HEK293 (cell line): Measurements from ENCODE around the gene GRB7.

Experiments used
- CTCF ChIA-PET: fragments of 350-600 bp; formaldehyde crosslinking; extraction: SDS; loops from one replicate; lab custom pipeline; 2021; ENCODE audit warnings: antibody characterized with exemption; lab: Yijun Ruan, JAX
- POLR2A ChIA-PET: fragments of 300-600 bp; formaldehyde crosslinking; extraction: SDS; loops from one replicate; lab custom pipeline; 2020; ENCODE audit warnings: antibody characterized with exemption, inconsistent platforms; lab: Yijun Ruan, JAX
- H3K27ac ChIP-seq: fragments of 200-500 bp; sonication (Bioruptor generic); 2 replicates; pipeline ENCODE4 v1.5.1; 2014; ENCODE audit warnings: low read depth, low read length, control low read depth, inconsistent platforms; ENCODE audit errors: extremely low read depth
- H3K36me3 ChIP-seq, 2 experiments: fragments of 200-500 bp in 1 of 2; sonication (Bioruptor generic) in 1 of 2; 1 replicate in 1 of 2; 2 replicates in 1 of 2; pipeline ENCODE4 v1.5.1; 2014 to 2017; ENCODE audit warnings: inconsistent platforms in 2 of 2, low read length in 2 of 2; ENCODE audit not compliant: control insufficient read depth in 2 of 2, insufficient read depth in 1 of 2
- H3K4me1 ChIP-seq: fragments of 200-500 bp; sonication (Bioruptor generic); 2 replicates; pipeline ENCODE4 v1.5.1; 2014; ENCODE audit warnings: mild to moderate bottlenecking, low read length, inconsistent platforms; ENCODE audit not compliant: control insufficient read depth, insufficient read depth
- H3K4me3 ChIP-seq: 2 replicates; pipeline ENCODE4 v1.5.1; 2011; ENCODE audit warnings: low read depth, mild to moderate bottlenecking, control low read depth, low read length, moderate library complexity
- H3K9me3 ChIP-seq: fragments of 200-500 bp; sonication (Bioruptor generic); 2 replicates; pipeline ENCODE4 v1.5.1; 2014; ENCODE audit warnings: low read depth, low read length, inconsistent platforms; ENCODE audit not compliant: control insufficient read depth, insufficient read depth
- AEBP2 ChIP-seq: fragments of 450-650 bp; formaldehyde crosslinking; IDR thresholded peaks from 2 replicates; pipeline ENCODE4 v1.5.1; 2016; ENCODE audit warnings: missing biosample characterization, missing genetic modification characterization, borderline replicate concordance
- BCL11A ChIP-seq: fragments of 450-650 bp; formaldehyde crosslinking; IDR thresholded peaks from 2 replicates; pipeline ENCODE4 v1.5.1; 2016; ENCODE audit warnings: low read depth, missing biosample characterization, missing genetic modification characterization
- CTCF ChIP-seq: fragments of 450-650 bp; formaldehyde crosslinking; IDR thresholded peaks from 2 replicates; pipeline ENCODE4 v1.5.1; 2016; ENCODE audit warnings: missing biosample characterization, missing genetic modification characterization
- KLF1 ChIP-seq: fragments of 450-650 bp; formaldehyde crosslinking; IDR thresholded peaks from 2 replicates; pipeline ENCODE4 v1.5.1; 2016; ENCODE audit warnings: missing biosample characterization, missing genetic modification characterization
- PRDM10 ChIP-seq: fragments of 450-650 bp; formaldehyde crosslinking; IDR thresholded peaks from 2 replicates; pipeline ENCODE4 v1.5.1; 2016; ENCODE audit warnings: missing biosample characterization, missing genetic modification characterization
- TCF7L2 ChIP-seq: IDR thresholded peaks from 2 replicates; pipeline ENCODE4 v1.6.1; 2011; ENCODE audit warnings: low read depth, mild to moderate bottlenecking, inconsistent platforms, low read length, moderate library complexity, borderline replicate concordance
- ZFP3 ChIP-seq: fragments of 450-650 bp; formaldehyde crosslinking; IDR thresholded peaks from 2 replicates; pipeline ENCODE4 v1.5.1; 2016; ENCODE audit warnings: low read depth, missing biosample characterization, missing genetic modification characterization
- ZNF292 ChIP-seq: fragments of 450-650 bp; formaldehyde crosslinking; IDR thresholded peaks from 2 replicates; pipeline ENCODE4 v1.5.1; 2016; ENCODE audit warnings: low read depth, missing biosample characterization, missing genetic modification characterization, borderline replicate concordance
- ZNF362 ChIP-seq: fragments of 450-650 bp; formaldehyde crosslinking; IDR thresholded peaks from 2 replicates; pipeline ENCODE4 v1.5.1; 2016; ENCODE audit warnings: missing biosample characterization, missing genetic modification characterization
- ZNF433 ChIP-seq: fragments of 450-650 bp; formaldehyde crosslinking; IDR thresholded peaks from 2 replicates; pipeline ENCODE4 v1.5.1; 2016; ENCODE audit warnings: missing biosample characterization, missing genetic modification characterization, low read depth
- ZNF76 ChIP-seq: fragments of 450-650 bp; formaldehyde crosslinking; IDR thresholded peaks from 2 replicates; pipeline ENCODE4; 2016; ENCODE audit warnings: low read depth, missing biosample characterization, missing genetic modification characterization, borderline replicate concordance
- ZNF777 ChIP-seq: fragments of 450-650 bp; formaldehyde crosslinking; IDR thresholded peaks from 2 replicates; pipeline ENCODE4 v1.5.1; 2017; ENCODE audit warnings: missing biosample characterization, missing genetic modification characterization, borderline replicate concordance
- ZNF785 ChIP-seq: fragments of 450-650 bp; formaldehyde crosslinking; IDR thresholded peaks from 2 replicates; pipeline ENCODE4 v1.5.1; 2016; ENCODE audit warnings: missing biosample characterization, missing genetic modification characterization

The GRB7 gene

GRCh38 chr17:39752241-39752881, 14.6 kb downstream of the GRB7 start (continued):
- TF ChIP-seq CTCF = peak; percentile 45; the same call in 1 of the 2 replicates
- TF ChIP-seq ZNF785 (tag by site-specific recombination) = no peak
- no peak for TF ChIP-seq ZFP3 (tag by site-specific recombination)
- no peak for TF ChIP-seq AEBP2 (tag by site-specific recombination)
- no peak for TF ChIP-seq BCL11A (tag by site-specific recombination)
- TF ChIP-seq ZNF76 (tag by site-specific recombination) = no peak
- peak; percentile 23; the same call in 1 of the 2 replicates for TF ChIP-seq PRDM10
- no peak for TF ChIP-seq ZNF292
- TF ChIP-seq ZNF433 (tag by site-specific recombination) = no peak

GRCh38 chr17:39753514-39754160, 15.9 kb downstream of the GRB7 start:
- no peaks in the 10 kb centered on the region for H3K36me3 ChIP-seq
- H3K4me3 ChIP-seq = peak overlapping the region; percentile 50
- POLR2A ChIA-PET = interaction anchor here (1.0 to 2.3 kb wide), 5 partner anchors 14 to 82 kb away, joined by 3 to 8 read pairs (median 4); partner anchors contain the start of genes ERBB2 and MIEN1
- no peak for TF ChIP-seq ZNF362 (tag by site-specific recombination)
- TF ChIP-seq KLF1 (tag by site-specific recombination) = peak; percentile 17; the same call in 1 of the 2 replicates
- peak; percentile 83; the same call in 1 of the 2 replicates for TF ChIP-seq TCF7L2
- peak; percentile 57; the same call in 1 of the 2 replicates for TF ChIP-seq ZNF777 (tag by site-specific recombination)
- CTCF ChIA-PET = interaction anchor here (0.6 to 10.1 kb wide), 25 partner anchors 9 to 518 kb away, joined by 3 to 140 read pairs (median 4); partner anchors contain the start of genes MIEN1, PNMT and PPP1R1B
- peaks cover 4% of the 10 kb centered on the region; the same call in 1 of the 2 replicates for H3K4me1 ChIP-seq
- peak overlapping the region; percentile 87 for H3K27ac ChIP-seq
- no peaks in the 10 kb centered on the region for H3K9me3 ChIP-seq
